ENCODE measurements around the gene BICD2. TPM values are rescaled to one million over a fixed set of nuclear protein-coding genes. Genes with fewer than 3 reads are reported as not detected.

Gene BICD2
- total and polyA plus RNA-seq, 2 donors (not counting 1 experiment from before 2014, with no cell fraction given), result 33.2 to 49.5 TPM

DNA sequence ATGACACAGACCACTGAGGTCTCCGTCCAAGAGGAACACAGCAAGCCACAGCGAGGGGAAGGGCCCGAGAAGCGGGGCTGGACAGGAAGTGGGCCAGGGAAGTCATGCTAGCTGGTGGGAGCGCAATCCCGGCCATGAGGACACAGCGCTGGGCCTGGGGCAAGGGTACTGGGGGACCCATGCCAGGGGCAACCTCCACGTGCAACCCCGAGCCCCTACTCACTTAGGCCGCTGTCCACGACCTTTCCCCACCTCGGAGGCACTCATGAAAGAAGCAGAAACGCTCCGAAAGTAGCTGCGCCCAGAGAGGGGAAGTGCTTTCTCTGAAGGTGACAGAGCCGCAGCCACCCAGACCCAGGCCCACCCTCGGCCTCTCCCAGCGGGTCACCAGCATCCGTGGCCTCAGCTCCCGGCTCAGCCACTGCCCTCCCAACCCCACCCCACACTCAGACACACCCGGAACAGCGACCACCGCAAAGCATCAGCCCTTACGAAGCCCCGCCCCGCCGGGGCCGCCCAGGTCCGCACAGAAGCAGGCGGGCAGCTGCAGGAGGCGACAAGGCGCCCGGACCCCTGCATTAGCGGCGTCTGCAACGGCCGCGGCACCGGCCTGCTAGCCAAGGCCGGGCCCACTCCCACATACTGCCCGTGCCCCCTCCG, 782 bp downstream of the BICD2 start:
- Histone ChIP-seq H3K27me3 (replicated peaks in 1 of 4; ENCODE audit: control extremely low read depth in 1 of 4, control insufficient read depth in 3 of 4, insufficient read depth in 4 of 4, low read length in 3 of 4) (no peaks in the 10 kb centered on the region), H3K4me1 (ENCODE audit: control insufficient read depth in 2 of 2, insufficient read depth in 2 of 2, low read length in 2 of 2) (peaks cover 41 to 61% of the 10 kb centered on the region in 2 donors), H3K27ac (ENCODE audit: low read length in 2 of 2) (peak overlapping the region in 1 of 2 donors; percentile 72), H2AFZ (ENCODE audit: insufficient read depth, low read depth, low read length, poor library complexity, severe bottlenecking) (peak overlapping the region; percentile 85), H4K20me1 (ENCODE audit: control insufficient read depth, insufficient read depth, low read length, poor library complexity, severe bottlenecking) (peaks cover 54% of the 10 kb centered on the region), H3K79me2 (ENCODE audit: control insufficient read depth, insufficient read depth, low read length) (peaks cover 60% of the 10 kb centered on the region), H3K4me3 (ENCODE audit: control extremely low read depth in 1 of 5, extremely low read depth in 1 of 5, insufficient read depth in 1 of 5, low read depth in 2 of 5, low read length in 4 of 5) (peak overlapping the region; percentile 64 to 96 (median 93)), H3K36me3 (replicated peaks in 1 of 2; ENCODE audit: control extremely low read depth in 1 of 2, control insufficient read depth in 1 of 2, extremely low read depth in 1 of 2, insufficient read depth in 2 of 2, low read length in 1 of 2) (no peaks in the 10 kb centered on the region), H3K9ac (ENCODE audit: low read length) (peak overlapping the region; percentile 91), H3K4me2 (replicated peaks; ENCODE audit: low read depth, low read length, poor library complexity, severe bottlenecking) (peak overlapping the region; percentile 92), H3K9me3 (ENCODE audit: control extremely low read depth in 1 of 3, control insufficient read depth in 2 of 3, insufficient read depth in 1 of 3, low read length in 2 of 3) (no peaks in the 10 kb centered on the region)
- ATAC-seq (ENCODE audit: low read depth) (no peak), DNase-seq (peak; percentile 62)
- Mint-ChIP-seq H3K4me3 (peak overlapping the region; percentile 98), H3K9me3 (ENCODE audit: insufficient read depth) (no peaks in the 10 kb centered on the region), H3K27ac (peak overlapping the region; percentile 90), H3K27me3 (no peaks in the 10 kb centered on the region), H3K4me1 (peaks cover 66% of the 10 kb centered on the region)
- no peak for TF ChIP-seq EZH2 (IDR thresholded peaks at IDR 0.05; ENCODE audit: borderline replicate concordance, insufficient read depth, low read depth, low read length, poor library complexity, severe bottlenecking)
- TF ChIP-seq, protein P1, sequence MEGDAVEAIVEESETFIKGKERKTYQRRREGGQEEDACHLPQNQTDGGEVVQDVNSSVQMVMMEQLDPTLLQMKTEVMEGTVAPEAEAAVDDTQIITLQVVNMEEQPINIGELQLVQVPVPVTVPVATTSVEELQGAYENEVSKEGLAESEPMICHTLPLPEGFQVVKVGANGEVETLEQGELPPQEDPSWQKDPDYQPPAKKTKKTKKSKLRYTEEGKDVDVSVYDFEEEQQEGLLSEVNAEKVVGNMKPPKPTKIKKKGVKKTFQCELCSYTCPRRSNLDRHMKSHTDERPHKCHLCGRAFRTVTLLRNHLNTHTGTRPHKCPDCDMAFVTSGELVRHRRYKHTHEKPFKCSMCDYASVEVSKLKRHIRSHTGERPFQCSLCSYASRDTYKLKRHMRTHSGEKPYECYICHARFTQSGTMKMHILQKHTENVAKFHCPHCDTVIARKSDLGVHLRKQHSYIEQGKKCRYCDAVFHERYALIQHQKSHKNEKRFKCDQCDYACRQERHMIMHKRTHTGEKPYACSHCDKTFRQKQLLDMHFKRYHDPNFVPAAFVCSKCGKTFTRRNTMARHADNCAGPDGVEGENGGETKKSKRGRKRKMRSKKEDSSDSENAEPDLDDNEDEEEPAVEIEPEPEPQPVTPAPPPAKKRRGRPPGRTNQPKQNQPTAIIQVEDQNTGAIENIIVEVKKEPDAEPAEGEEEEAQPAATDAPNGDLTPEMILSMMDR (IDR thresholded peaks at IDR 0.05), result no peak
- WGBS (ENCODE audit: insufficient coverage), result under 1% methylated on average over 41 of the region's 42 CpGs
- ChIA-PET CTCF (interaction anchor here (1.5 to 5.1 kb wide), 5 partner anchors 23 to 93 kb away, joined by 4 to 55 read pairs (median 34); partner anchors contain the start of gene IPPK), POLR2A (interaction anchor here (1.0 to 3.4 kb wide), 5 partner anchors 10 to 94 kb away, joined by 3 to 20 read pairs (median 6); partner anchors contain the start of gene IPPK)
- intact Hi-C loops (cut with micrococcal nuclease), result loop anchor here (1.0 to 10.0 kb wide), 5 partner anchors 45 to 1961 kb away; partner anchors contain the start of genes AOPEP, CENPP and NOL8
